Calu3 (cell line): ENCODE data around the gene CACNA1S. TPM values are rescaled to one million over a fixed set of nuclear protein-coding genes. Genes with fewer than 3 reads are reported as not detected.

Experiments used
- BruUV-seq: library from RNA; stranded (reverse); fragments of 400-500 nt; replicated peaks from 2 replicates; lab custom pipeline; 2021; lab: Mats Ljungman, UMichigan
- CTCF ChIA-PET: fragments of 300-600 bp; sonication (Branson Sonifier 250); formaldehyde crosslinking; loops from one replicate; lab custom pipeline; 2022; ENCODE audit warnings: antibody characterized with exemption; lab: Charles Lee
- DNase-seq: peaks from one replicate; pipeline ENCODE4 v3.0.0; 2022
- H3K27ac Mint-ChIP-seq: one replicate; pipeline ENCODE4 v1.8.0; 2022; ENCODE audit warnings: mixed read lengths; ENCODE audit not compliant: unreplicated experiment
- H3K27me3 Mint-ChIP-seq: one replicate; pipeline ENCODE4 v1.8.0; 2022; ENCODE audit warnings: mixed read lengths; ENCODE audit not compliant: unreplicated experiment
- H3K36me3 Mint-ChIP-seq: one replicate; pipeline ENCODE4 v1.8.0; 2022; ENCODE audit warnings: mild to moderate bottlenecking, moderate library complexity, mixed read lengths; ENCODE audit not compliant: insufficient read depth, unreplicated experiment
- H3K4me1 Mint-ChIP-seq: one replicate; pipeline ENCODE4 v1.8.0; 2022; ENCODE audit warnings: mild to moderate bottlenecking, low read depth, mixed read lengths; ENCODE audit not compliant: unreplicated experiment
- H3K4me3 Mint-ChIP-seq: one replicate; pipeline ENCODE4 v1.8.0; 2022; ENCODE audit warnings: mild to moderate bottlenecking, low read depth, moderate library complexity, mixed read lengths; ENCODE audit not compliant: unreplicated experiment
- H3K9me3 Mint-ChIP-seq: one replicate; pipeline ENCODE4 v1.8.0; 2022; ENCODE audit warnings: low read depth, mixed read lengths; ENCODE audit not compliant: unreplicated experiment
- CTCF ChIP-seq: fragments of 200-600 bp; IDR thresholded peaks from one replicate; pipeline ENCODE4 v1.8.0; 2022; ENCODE audit warnings: antibody characterized with exemption; ENCODE audit not compliant: unreplicated experiment
- intact Hi-C: fragments of 100-400 bp; cut with micrococcal nuclease; formaldehyde crosslinking; loops from one replicate; pipeline ENCODE4 v1.10.0; 2022; ENCODE audit not compliant: unreplicated experiment
- total RNA-seq: library from RNA; stranded (reverse); gene quantifications from 2 replicates; pipeline ENCODE4 v1.2.3, GENCODE V29; 2022

Gene CACNA1S
- total RNA-seq, 1 experiment from 2014 or later: not detected

GRCh38 chr1:201155354-201155753, 43.1 kb upstream of the CACNA1S start:
- no peak for TF ChIP-seq CTCF
- Mint-ChIP-seq H3K36me3 (peaks cover 22% of the 10 kb centered on the region), H3K27ac (no peak overlapping the region), H3K9me3 (no peaks in the 10 kb centered on the region), H3K4me1 (no peaks in the 10 kb centered on the region), H3K27me3 (peaks cover 40% of the 10 kb centered on the region), H3K4me3 (no peak overlapping the region)
- CTCF ChIA-PET: interaction anchor here (0.9 kb wide), 2 partner anchors 15 to 16 kb away, joined by 3 read pairs; no protein-coding TSS in a partner anchor
- intact Hi-C loops: no loop called here
- BruUV-seq: no TSS peak
- no peak for DNase-seq

- no peak for TF ChIP-seq CTCF
- CTCF ChIA-PET: interaction anchor here (0.6 to 1.2 kb wide), 4 partner anchors 17 to 182 kb away, joined by 3 to 4 read pairs (median 3); no protein-coding TSS in a partner anchor
- H3K27ac Mint-ChIP-seq: peak within 1 kb of the TSS; percentile 73
- peak; percentile 98 for DNase-seq
- intact Hi-C loops: no loop called here
- BruUV-seq: no TSS peak
- no peaks in the 10 kb centered on the region for H3K4me1 Mint-ChIP-seq
- H3K27me3 Mint-ChIP-seq: peaks cover 40% of the 10 kb centered on the region
- no peaks in the 10 kb centered on the region for H3K9me3 Mint-ChIP-seq
- H3K4me3 Mint-ChIP-seq: peak within 1 kb of the TSS; percentile 84
- peaks cover 23% of the 10 kb centered on the region for H3K36me3 Mint-ChIP-seq
Observed at GRCh38 chr1:201154389-201155165, 42.4 kb upstream of the CACNA1S start, which contains the start of gene TMEM9. Gene TMEM9 (minus strand): TSS chr1:201154474. CDS start chr1:201153923, 551 bp downstream.

- intact Hi-C loops: no loop called here
- peak overlapping the region; percentile 84 for H3K4me3 Mint-ChIP-seq
- CTCF ChIA-PET: interaction anchor here (0.6 to 1.2 kb wide), 3 partner anchors 17 to 182 kb away, joined by 3 to 4 read pairs (median 3); no protein-coding TSS in a partner anchor
- no peak for DNase-seq
- no peaks in the 10 kb centered on the region for H3K9me3 Mint-ChIP-seq
- peak overlapping the region; percentile 73 for H3K27ac Mint-ChIP-seq
- peaks cover 32% of the 10 kb centered on the region for H3K27me3 Mint-ChIP-seq
- H3K4me1 Mint-ChIP-seq: no peaks in the 10 kb centered on the region
- TSS peak; percentile 22 for BruUV-seq
- H3K36me3 Mint-ChIP-seq: peaks cover 29% of the 10 kb centered on the region
- no peak for TF ChIP-seq CTCF
Observed at GRCh38 chr1:201153474-201154388, 41.5 kb upstream of the CACNA1S start.

- intact Hi-C loops: loop anchor here (1.0 kb wide), 2 partner anchors 36 to 74 kb away; no protein-coding TSS in a partner anchor
- H3K27me3 Mint-ChIP-seq: no peaks in the 10 kb centered on the region
- DNase-seq: peak; percentile 43
- H3K4me3 Mint-ChIP-seq: no peak overlapping the region
- CTCF ChIA-PET: interaction anchor here (0.6 to 3.0 kb wide), 5 partner anchors 10 to 98 kb away, joined by 3 to 18 read pairs (median 5); no protein-coding TSS in a partner anchor
- H3K27ac Mint-ChIP-seq: no peak overlapping the region
- TF ChIP-seq CTCF: peak; percentile 64
- no peaks in the 10 kb centered on the region for H3K4me1 Mint-ChIP-seq
- H3K36me3 Mint-ChIP-seq: peaks cover 41% of the 10 kb centered on the region
- BruUV-seq: no TSS peak
- H3K9me3 Mint-ChIP-seq: no peaks in the 10 kb centered on the region
Observed at GRCh38 chr1:201149400-201149799, 37.2 kb upstream of the CACNA1S start.
